ENCODE data around the gene SERPINE2. TPM values are rescaled to one million over a fixed set of nuclear protein-coding genes. Genes with fewer than 3 reads are reported as not detected.

The SERPINE2 gene
- total RNA-seq, 1 experiment from 2014 or later, result 93.3 TPM

DNA sequence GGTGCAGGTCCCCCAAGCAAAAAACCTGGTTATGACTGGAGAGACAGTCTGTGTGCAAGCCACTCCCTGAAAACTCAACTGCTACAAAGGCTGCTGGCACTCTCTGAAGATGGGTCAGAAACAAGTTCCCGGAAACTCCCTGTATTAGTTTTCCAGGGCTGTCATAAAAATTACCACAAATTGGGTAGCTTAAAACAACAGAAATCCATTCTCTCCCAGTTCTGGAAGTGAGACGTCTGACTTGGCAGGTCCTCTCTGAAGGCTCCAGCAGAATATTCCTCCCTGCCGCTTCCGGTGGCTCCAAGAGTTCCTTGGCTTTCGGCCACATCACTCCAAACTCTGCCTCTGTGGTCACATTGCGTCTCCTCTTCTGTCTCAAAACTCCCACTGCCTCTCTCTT, 30.1 kb upstream of the SERPINE2 start:
- Histone ChIP-seq H3K79me2 (ENCODE audit: insufficient read depth, low read length) (no peaks in the 10 kb centered on the region), H3K4me3 (replicated peaks in 1 of 2; ENCODE audit: low read depth in 1 of 2, low read length in 2 of 2) (no peak overlapping the region), H3K9me3 (ENCODE audit: control insufficient read depth in 1 of 2, insufficient read depth in 1 of 2, low read depth in 1 of 2, low read length in 2 of 2) (no peaks in the 10 kb centered on the region), H3K27ac (ENCODE audit: low read depth, low read length) (no peak overlapping the region), H2AFZ (ENCODE audit: low read depth, low read length, poor library complexity, severe bottlenecking) (no peak overlapping the region), H3K4me1 (ENCODE audit: control insufficient read depth in 1 of 2, insufficient read depth in 2 of 2, low read length in 2 of 2) (no peaks in the 10 kb centered on the region), H3K4me2 (ENCODE audit: low read length) (no peak overlapping the region), H3K36me3 (ENCODE audit: control insufficient read depth in 1 of 2, insufficient read depth in 2 of 2, low read length in 2 of 2) (no peaks in the 10 kb centered on the region), H3K9ac (ENCODE audit: low read length) (no peak overlapping the region), H4K20me1 (ENCODE audit: insufficient read depth) (no peaks in the 10 kb centered on the region), H3K9me2 (ENCODE audit: insufficient read depth) (no peaks in the 10 kb centered on the region), H3K27me3 (ENCODE audit: insufficient read depth, low read length) (no peaks in the 10 kb centered on the region)
- TF ChIP-seq SIN3A (IDR thresholded peaks at IDR 0.05; ENCODE audit: low read depth), result no peak
- TF ChIP-seq, protein P1, sequence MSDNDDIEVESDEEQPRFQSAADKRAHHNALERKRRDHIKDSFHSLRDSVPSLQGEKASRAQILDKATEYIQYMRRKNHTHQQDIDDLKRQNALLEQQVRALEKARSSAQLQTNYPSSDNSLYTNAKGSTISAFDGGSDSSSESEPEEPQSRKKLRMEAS (IDR thresholded peaks at IDR 0.05), result no peak
- no peak for TF ChIP-seq ZFX (IDR thresholded peaks at IDR 0.05)
- no peak for TF ChIP-seq SRF (IDR thresholded peaks at IDR 0.05; ENCODE audit: low read depth)
- TF ChIP-seq, protein P2, sequence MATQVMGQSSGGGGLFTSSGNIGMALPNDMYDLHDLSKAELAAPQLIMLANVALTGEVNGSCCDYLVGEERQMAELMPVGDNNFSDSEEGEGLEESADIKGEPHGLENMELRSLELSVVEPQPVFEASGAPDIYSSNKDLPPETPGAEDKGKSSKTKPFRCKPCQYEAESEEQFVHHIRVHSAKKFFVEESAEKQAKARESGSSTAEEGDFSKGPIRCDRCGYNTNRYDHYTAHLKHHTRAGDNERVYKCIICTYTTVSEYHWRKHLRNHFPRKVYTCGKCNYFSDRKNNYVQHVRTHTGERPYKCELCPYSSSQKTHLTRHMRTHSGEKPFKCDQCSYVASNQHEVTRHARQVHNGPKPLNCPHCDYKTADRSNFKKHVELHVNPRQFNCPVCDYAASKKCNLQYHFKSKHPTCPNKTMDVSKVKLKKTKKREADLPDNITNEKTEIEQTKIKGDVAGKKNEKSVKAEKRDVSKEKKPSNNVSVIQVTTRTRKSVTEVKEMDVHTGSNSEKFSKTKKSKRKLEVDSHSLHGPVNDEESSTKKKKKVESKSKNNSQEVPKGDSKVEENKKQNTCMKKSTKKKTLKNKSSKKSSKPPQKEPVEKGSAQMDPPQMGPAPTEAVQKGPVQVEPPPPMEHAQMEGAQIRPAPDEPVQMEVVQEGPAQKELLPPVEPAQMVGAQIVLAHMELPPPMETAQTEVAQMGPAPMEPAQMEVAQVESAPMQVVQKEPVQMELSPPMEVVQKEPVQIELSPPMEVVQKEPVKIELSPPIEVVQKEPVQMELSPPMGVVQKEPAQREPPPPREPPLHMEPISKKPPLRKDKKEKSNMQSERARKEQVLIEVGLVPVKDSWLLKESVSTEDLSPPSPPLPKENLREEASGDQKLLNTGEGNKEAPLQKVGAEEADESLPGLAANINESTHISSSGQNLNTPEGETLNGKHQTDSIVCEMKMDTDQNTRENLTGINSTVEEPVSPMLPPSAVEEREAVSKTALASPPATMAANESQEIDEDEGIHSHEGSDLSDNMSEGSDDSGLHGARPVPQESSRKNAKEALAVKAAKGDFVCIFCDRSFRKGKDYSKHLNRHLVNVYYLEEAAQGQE (IDR thresholded peaks at IDR 0.05; ENCODE audit: low read depth), result no peak
- no peak for TF ChIP-seq CBX3 (IDR thresholded peaks at IDR 0.05; ENCODE audit: low read depth)
- TF ChIP-seq TCF7L2 (IDR thresholded peaks at IDR 0.05; ENCODE audit: borderline replicate concordance, extremely low read depth, insufficient read depth, insufficient read length), result no peak
- TF ChIP-seq POLR2A (IDR thresholded peaks at IDR 0.05; ENCODE audit: borderline replicate concordance, extremely low read depth, insufficient read depth, insufficient read length), result no peak
- TF ChIP-seq, protein P3, sequence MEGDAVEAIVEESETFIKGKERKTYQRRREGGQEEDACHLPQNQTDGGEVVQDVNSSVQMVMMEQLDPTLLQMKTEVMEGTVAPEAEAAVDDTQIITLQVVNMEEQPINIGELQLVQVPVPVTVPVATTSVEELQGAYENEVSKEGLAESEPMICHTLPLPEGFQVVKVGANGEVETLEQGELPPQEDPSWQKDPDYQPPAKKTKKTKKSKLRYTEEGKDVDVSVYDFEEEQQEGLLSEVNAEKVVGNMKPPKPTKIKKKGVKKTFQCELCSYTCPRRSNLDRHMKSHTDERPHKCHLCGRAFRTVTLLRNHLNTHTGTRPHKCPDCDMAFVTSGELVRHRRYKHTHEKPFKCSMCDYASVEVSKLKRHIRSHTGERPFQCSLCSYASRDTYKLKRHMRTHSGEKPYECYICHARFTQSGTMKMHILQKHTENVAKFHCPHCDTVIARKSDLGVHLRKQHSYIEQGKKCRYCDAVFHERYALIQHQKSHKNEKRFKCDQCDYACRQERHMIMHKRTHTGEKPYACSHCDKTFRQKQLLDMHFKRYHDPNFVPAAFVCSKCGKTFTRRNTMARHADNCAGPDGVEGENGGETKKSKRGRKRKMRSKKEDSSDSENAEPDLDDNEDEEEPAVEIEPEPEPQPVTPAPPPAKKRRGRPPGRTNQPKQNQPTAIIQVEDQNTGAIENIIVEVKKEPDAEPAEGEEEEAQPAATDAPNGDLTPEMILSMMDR (IDR thresholded peaks at IDR 0.05 in 2 of 3, conservative IDR thresholded peaks at IDR 0.05 in 1 of 3; ENCODE audit: borderline replicate concordance in 1 of 3, insufficient read depth in 1 of 3, low read depth in 2 of 3, low read length in 2 of 3), result no peak
- TF ChIP-seq EZH2phosphoT487 (IDR thresholded peaks at IDR 0.05; ENCODE audit: borderline replicate concordance), result no peak
- no peak for TF ChIP-seq ZNF274 (IDR thresholded peaks at IDR 0.05; ENCODE audit: low read depth, low read length)
- TF ChIP-seq ELF1 (IDR thresholded peaks at IDR 0.05; ENCODE audit: borderline replicate concordance, low read depth), result no peak
- no peak for TF ChIP-seq EGR1 (IDR thresholded peaks at IDR 0.05; ENCODE audit: low read depth)
- no peak for TF ChIP-seq RAD21 (IDR thresholded peaks at IDR 0.05; ENCODE audit: low read depth)
- TF ChIP-seq YY1 (IDR thresholded peaks at IDR 0.05; ENCODE audit: extremely low read depth, insufficient replicate concordance, low read depth, low read length), result no peak
- TF ChIP-seq EZH2 (IDR thresholded peaks at IDR 0.05), result no peak
- no peak for TF ChIP-seq JUND (IDR thresholded peaks at IDR 0.05)
- ATAC-seq (no peak), DNase-seq (ENCODE audit: low read depth, low spot score) (no peak)
- POLR2A ChIA-PET, result no interaction called here
- no TSS peak for BruUV-seq (replicated peaks)
- RAD21 ChIA-PET (ENCODE audit: low non-redundant PET in 1 of 2, low total read pairs in 2 of 2, uncharacterized antibody in 2 of 2, unreplicated experiment in 2 of 2), result no interaction called here
- CTCF ChIA-PET, result no interaction called here
- intact Hi-C loops (cut with micrococcal nuclease), result no loop called here

Measured in HCT116 (cell line).